Kidney epithelial cell (primary cell): ENCODE results near the gene APLNR. TPM values are rescaled to one million over a fixed set of nuclear protein-coding genes. Genes with fewer than 3 reads are reported as not detected.
"Not testable (repeated sequence)": the region's sequence is repeated elsewhere in the genome, so short reads cannot be mapped to it uniquely, and the experiment has no call there.

Experiments
- DNase-seq: peaks from one replicate; pipeline ENCODE4 v3.0.0-alpha.2; 2010; ENCODE audit warnings: low read depth
- H3K27me3 ChIP-seq: 2 replicates; pipeline ENCODE4 v1.6.0; 2011; ENCODE audit warnings: low read length; ENCODE audit not compliant: control insufficient read depth, insufficient read depth
- H3K36me3 ChIP-seq: 2 replicates; pipeline ENCODE4 v1.5.1; 2011; ENCODE audit warnings: low read length; ENCODE audit not compliant: control insufficient read depth, insufficient read depth
- H3K4me3 ChIP-seq: 2 replicates; pipeline ENCODE4 v1.5.1; 2011; ENCODE audit warnings: low read depth, mild to moderate bottlenecking, control low read depth, low read length
- total RNA-seq: library from RNA; depleted of rRNA; stranded (reverse); fragments of >200 nt; gene quantifications from 2 replicates; pipeline ENCODE4 v1.2.3, GENCODE V29; 2015
- TF ChIP-seq, protein P1 (sequence below): IDR thresholded peaks from 2 replicates; pipeline ENCODE4 v1.5.1; 2011; ENCODE audit warnings: mild to moderate bottlenecking, moderate library complexity, low read length, control low read depth, inconsistent platforms; ENCODE audit not compliant: insufficient read depth, poor library complexity, severe bottlenecking

The APLNR gene
- total RNA-seq = not detected in 2 replicates

DNA sequence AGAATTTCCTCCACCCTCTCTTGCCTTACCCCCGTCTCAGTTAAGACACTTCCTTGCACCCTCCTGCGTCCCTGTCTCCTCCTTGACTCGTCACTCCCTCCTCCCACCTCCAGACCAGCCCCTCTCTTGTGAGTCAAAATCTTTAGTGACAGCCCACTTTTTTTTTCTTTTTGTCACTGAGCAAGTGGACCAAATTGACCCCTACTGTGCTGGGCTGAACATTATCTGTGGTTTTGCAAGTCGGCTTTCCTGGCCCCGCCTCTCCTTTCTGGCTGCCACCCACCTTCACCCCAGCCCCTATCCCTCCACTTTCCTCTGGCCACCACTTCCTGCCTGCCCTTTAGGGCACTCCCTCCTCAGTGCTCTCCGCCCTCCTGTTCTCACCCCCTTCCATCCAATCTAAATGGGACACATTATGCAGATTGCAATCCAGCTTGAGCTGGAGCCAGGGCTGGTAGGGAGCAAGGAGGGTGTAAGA lies at the start of gene APLNR:
TSS of gene APLNR (minus strand) at position 47 of the 478 bp plus-strand sequence. CDS start 246 bp downstream, outside the sequence.
- Histone ChIP-seq H3K4me3 (no peak within 1 kb of the TSS), H3K36me3 (no peaks in the 10 kb centered on the region), H3K27me3 (peaks cover 7% of the 10 kb centered on the region)
- DNase-seq = no peak
- TF ChIP-seq, protein P1, sequence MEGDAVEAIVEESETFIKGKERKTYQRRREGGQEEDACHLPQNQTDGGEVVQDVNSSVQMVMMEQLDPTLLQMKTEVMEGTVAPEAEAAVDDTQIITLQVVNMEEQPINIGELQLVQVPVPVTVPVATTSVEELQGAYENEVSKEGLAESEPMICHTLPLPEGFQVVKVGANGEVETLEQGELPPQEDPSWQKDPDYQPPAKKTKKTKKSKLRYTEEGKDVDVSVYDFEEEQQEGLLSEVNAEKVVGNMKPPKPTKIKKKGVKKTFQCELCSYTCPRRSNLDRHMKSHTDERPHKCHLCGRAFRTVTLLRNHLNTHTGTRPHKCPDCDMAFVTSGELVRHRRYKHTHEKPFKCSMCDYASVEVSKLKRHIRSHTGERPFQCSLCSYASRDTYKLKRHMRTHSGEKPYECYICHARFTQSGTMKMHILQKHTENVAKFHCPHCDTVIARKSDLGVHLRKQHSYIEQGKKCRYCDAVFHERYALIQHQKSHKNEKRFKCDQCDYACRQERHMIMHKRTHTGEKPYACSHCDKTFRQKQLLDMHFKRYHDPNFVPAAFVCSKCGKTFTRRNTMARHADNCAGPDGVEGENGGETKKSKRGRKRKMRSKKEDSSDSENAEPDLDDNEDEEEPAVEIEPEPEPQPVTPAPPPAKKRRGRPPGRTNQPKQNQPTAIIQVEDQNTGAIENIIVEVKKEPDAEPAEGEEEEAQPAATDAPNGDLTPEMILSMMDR = no peak

DNA sequence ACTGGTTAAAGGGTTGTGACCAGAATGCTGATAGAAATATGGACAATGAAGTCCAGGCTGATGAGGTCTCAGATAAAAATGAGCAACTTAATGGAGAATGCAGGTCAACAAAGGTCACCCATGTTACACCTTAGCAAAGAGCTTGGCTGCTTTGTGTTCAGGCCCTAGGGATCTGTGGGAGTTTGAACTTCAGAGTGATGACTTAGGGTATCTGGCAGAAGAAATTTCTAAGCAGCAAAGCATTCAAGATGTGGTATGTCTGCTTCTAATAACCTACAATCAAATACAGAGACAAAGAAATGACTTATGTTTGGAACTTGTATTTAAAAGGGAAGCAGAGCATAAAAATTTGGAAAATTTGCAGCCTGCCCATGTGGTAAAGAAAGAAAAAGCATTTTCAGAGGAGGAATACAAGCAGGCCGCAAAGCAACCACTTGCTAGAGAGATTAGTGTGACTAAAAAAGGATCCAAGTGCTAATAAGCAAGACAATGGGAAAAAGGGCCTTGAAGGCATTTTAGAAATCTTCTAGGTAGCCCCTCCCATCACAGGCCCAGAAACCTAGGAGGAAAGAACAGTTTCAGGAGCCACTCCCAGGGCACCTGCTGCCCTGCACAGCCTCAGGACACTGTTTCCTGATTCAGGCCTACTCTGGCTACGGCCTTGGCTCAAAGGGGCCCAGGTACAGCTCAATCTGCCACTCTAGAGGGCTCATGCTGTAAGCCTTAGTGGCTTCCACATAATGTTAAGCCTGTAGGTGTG lies 46.4 kb upstream of the APLNR start:
- no peaks in the 10 kb centered on the region for H3K27me3 ChIP-seq
- no peaks in the 10 kb centered on the region for H3K36me3 ChIP-seq
- TF ChIP-seq, protein P1 = no peak
- no peak for DNase-seq
- H3K4me3 ChIP-seq = no peak overlapping the region

DNA sequence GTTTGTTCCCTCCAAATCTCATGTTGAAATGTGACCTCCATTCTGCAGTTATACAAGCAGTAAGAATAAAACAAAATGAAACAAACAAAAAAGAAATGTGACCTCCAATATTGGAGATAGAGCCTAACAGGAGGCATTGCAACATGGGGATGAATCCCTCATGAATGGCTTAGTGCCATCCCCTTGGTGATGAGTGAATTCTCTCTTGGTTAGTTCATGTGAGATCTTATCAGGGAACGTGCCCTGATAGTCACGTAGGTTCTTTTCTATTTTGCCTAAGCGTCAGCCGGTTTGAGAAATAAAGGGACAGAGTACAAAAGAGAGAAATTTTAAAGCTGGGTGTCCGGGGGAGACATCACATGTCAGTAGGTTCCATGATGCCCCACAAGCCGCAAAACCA lies 44.5 kb upstream of the APLNR start:
- not testable (repeated sequence) for H3K4me3 ChIP-seq, H3K36me3 ChIP-seq, DNase-seq, H3K27me3 ChIP-seq

DNA sequence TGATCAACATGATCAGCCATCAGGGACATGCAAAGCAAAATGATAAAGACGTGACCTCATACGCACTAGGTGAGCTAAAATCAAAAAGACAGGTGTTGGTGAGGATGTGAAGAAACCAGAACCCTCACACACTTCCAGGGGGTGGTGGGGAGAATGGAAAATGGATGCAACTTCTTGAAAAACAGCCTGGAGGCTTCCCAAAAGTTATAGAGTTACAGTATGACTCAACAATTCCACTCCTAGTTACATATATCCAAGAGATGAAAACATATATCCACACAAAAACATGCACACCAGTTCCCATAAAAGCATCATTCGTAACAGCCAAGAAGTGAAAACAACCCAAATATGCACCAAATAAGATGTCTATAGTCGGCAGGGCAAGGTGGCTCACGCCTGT lies 42.1 kb upstream of the APLNR start:
- TF ChIP-seq, protein P1 = no peak
- Histone ChIP-seq H3K27me3 (no peaks in the 10 kb centered on the region), H3K4me3 (no peak overlapping the region), H3K36me3 (no peaks in the 10 kb centered on the region)
- DNase-seq = no peak

DNA sequence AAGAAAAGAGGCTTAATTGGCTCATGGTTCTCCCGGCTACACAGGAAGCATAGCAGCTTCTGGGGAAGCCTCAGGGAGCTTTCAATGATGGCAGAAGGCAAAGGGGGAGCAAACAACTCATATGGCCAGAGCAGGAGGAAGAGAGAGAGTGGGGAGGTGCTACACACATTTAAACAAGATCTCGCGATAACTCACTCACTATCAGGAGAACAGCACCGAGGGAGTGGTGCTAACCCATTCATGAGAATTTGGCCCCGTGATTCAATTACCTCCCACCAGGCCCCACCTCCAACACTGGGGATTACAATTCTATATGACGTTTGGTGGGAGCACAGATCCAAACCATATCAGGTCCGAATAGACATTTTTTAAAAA lies 41.7 kb upstream of the APLNR start:
- H3K27me3 ChIP-seq = no peaks in the 10 kb centered on the region
- TF ChIP-seq, protein P1 = no peak
- no peaks in the 10 kb centered on the region for H3K36me3 ChIP-seq
- no peak overlapping the region for H3K4me3 ChIP-seq
- no peak for DNase-seq

DNA sequence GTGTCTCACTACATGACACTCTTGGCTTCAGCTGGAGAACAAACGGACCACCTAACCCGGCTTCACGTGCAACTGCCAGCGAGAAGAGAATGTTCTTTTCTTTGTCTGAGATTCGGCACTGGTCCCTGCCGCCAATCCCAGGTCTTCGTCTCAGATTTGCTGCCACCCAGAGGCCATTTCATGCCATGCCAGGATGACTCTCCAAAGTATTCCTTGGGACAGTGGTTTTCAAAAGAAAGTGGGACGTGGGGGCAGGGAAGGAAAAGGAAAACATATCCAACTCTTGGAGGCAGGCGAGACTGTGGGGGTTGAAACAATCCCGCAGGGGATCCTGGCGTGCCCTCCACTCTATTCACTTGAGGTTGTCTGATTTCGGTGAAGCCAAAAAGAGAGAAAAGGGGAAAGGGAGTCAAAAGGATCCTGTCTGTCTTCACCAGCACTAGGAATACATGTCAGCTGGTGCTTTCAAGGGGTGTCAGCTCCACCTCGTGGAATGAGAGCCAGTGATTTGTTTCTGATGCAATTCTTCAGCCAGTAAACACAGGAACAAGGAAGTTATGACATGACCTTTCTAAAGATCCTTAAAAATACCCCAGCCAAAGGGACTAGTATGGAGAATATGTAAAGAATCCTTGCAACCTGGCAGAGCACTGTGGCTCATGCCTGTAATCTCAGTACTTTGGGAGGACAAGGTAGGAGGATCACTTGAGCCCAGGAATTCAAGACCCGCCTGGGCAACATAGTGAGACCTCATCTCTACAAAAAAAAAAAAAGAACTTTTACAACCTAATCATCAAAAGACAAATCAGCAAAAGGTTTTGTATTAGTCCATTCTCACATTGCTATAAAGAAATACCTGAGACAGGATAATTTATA lies 41.0 kb upstream of the APLNR start:
- H3K27me3 ChIP-seq = no peaks in the 10 kb centered on the region
- H3K36me3 ChIP-seq = no peaks in the 10 kb centered on the region
- H3K4me3 ChIP-seq = no peak overlapping the region
- TF ChIP-seq, protein P1 = peak; percentile 89
- DNase-seq = no peak
